ENCODE results near the gene AR.

DNA sequence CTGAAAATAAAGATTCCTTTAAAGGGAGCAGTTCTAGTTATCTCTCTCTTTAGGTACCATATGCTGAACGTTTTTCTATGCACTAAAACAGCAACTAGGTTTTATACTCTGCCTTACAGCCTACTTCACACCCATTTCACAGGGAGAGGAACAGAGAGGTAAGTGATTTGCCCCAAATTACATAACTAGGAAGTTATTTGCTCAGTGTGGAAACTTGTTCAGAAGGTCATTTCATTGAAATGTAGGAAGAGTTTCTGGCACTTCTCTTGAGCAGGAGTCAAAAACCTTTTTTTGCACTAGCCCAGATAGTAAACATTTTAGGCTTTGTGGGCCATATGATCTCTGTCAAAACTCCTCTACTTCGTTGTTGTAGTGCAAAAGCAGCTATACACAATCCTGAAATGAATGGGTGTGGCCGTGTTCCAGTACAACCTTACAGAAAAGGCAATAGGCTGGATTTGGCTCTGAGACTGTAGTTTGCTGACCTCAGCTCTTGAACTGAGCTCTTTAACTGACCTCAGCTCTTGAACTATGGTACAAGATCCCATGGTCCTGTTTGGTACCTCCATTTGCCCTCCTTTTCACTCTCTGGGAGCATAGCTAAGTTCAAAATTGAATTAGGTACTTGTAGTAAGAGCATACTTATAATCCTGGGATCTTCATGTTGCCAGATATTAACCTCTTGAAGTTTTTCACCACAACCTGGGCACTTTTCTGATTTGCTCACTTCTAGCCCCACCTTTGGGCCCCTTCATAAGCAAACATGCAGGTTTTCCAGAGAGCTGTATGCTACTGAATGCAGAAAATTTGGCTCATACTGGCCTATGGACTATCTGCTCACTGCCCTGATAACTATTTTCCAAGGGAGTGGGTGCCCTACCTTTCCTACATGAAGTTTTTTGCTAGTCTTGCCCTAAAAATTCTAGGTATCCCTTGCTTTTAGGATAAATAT, 53.3 kb downstream of the AR start:
- TF ChIP-seq POLR2A (IDR thresholded peaks at IDR 0.05; ENCODE audit: low read depth, low read length) (no peak), TAF1 (IDR thresholded peaks at IDR 0.05; ENCODE audit: borderline replicate concordance, low read depth, low read length) (no peak)

All from GM12892 (cell line).